ENCODE results near the gene LARGE1. TPM values are rescaled to one million over a fixed set of nuclear protein-coding genes. Genes with fewer than 3 reads are reported as not detected.
"Not testable (repeated sequence)": the region's sequence is repeated elsewhere in the genome, so short reads cannot be mapped to it uniquely, and the experiment has no call there.

The LARGE1 gene
- total RNA-seq, 2 donors from 2014 or later: 12.5 to 21.1 TPM

DNA sequence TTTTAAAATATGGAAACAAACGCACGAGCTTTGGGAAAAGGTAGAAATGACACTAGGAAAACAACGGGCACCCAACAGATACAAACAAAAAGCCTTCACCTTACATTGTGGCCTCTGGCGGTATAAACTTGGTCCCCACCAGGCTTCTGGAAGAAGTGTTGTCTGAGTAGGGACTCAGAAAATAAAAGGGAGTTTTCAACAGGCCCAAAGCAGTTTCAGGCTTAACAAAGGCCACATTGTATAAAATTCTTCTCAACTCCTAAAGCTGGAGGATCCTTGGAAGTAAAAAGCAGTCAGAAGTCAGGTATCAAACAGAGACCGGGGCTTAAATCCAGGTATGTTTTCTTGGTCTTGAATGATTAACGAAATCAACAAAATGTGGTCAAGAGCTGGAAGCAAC lies 61.0 kb downstream of the LARGE1 start:
- intact Hi-C loops (cut with DNase I): no loop called here
- ATAC-seq: no peak
- DNase-seq: no peak
- WGBS, 2 donors: 92% methylated on average over 6 of the region's 6 CpGs
- no peaks in the 10 kb centered on the region for H3K9me3 ChIP-seq
- H3K27ac ChIP-seq: no peak overlapping the region
- no peaks in the 10 kb centered on the region for H3K27me3 ChIP-seq
- no peaks in the 10 kb centered on the region for H3K4me1 ChIP-seq
- no peak overlapping the region for H3K4me3 ChIP-seq
- TF ChIP-seq, protein P1, sequence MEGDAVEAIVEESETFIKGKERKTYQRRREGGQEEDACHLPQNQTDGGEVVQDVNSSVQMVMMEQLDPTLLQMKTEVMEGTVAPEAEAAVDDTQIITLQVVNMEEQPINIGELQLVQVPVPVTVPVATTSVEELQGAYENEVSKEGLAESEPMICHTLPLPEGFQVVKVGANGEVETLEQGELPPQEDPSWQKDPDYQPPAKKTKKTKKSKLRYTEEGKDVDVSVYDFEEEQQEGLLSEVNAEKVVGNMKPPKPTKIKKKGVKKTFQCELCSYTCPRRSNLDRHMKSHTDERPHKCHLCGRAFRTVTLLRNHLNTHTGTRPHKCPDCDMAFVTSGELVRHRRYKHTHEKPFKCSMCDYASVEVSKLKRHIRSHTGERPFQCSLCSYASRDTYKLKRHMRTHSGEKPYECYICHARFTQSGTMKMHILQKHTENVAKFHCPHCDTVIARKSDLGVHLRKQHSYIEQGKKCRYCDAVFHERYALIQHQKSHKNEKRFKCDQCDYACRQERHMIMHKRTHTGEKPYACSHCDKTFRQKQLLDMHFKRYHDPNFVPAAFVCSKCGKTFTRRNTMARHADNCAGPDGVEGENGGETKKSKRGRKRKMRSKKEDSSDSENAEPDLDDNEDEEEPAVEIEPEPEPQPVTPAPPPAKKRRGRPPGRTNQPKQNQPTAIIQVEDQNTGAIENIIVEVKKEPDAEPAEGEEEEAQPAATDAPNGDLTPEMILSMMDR (IDR thresholded peaks at IDR 0.05): no peak
- no peak for TF ChIP-seq POLR2A (IDR thresholded peaks at IDR 0.05)
- no peaks in the 10 kb centered on the region for H3K36me3 ChIP-seq (replicated peaks in 1 of 2; ENCODE audit: insufficient read depth in 1 of 2, low read depth in 2 of 2)

DNA sequence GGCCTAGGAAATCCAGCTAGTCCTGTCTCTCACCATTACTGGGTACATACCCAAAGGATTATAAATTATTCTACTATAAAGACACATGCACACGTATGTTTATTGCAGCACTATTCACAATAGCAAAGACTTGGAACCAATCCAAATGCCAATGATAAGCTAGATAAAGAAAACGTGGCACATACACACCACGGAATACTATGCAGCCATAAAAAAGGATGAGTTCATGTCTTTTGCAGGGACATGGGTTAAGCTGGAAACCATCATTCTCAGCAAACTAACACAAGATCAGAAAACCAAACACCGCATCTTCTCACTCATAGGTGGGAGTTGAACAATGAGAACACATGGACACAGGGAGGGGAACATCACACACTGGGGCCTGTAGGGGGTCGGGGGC lies 61.6 kb downstream of the LARGE1 start:
- H3K36me3 ChIP-seq (replicated peaks in 1 of 2; ENCODE audit: insufficient read depth in 1 of 2, low read depth in 2 of 2); H3K4me1 ChIP-seq; H3K27ac ChIP-seq; H3K9me3 ChIP-seq; H3K4me3 ChIP-seq; ATAC-seq; H3K27me3 ChIP-seq; DNase-seq; intact Hi-C loops (cut with DNase I): not testable (repeated sequence)
- 73 to 76% methylated on average over 5 of the region's 5 CpGs for WGBS, 2 donors

DNA sequence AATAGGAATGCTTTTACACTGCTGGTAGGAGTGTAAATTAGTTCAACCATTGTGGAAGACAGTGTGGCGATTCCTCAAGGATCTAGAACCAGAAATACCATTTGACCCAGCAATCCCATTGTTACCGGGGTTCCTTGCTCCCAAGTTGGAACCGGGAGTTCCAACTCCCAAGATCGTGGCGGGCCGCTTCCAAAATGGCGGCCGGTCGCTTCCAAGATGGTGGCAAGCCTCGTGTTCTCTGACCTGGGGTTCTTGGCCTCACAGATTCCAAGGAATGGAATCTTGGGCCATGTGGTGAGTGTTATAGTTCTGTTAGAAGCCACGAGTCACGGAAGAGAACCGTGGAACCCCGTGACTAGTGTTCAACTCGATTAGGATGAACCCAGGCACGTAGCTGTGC lies 62.5 kb downstream of the LARGE1 start:
- DNase-seq: not testable (repeated sequence)

DNA sequence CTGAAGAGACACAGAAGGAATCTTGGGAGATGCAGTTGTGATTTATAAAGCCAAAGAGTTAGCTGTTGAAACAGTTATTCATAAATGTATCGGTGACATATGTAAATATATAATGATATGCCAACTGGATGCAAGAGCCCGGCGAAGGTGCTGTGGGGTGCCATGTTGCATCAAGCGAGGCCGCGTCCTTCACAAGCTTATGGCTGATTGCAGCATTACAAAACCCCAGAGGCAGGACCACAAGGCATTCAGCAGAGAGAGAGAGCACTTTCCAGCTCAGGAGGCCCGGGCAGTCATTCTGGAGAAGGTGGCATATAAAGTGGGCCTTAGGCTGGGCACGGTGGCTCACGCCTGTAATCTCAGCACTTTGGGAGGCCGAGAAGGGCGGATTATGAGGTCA lies 65.6 kb downstream of the LARGE1 start:
- Histone ChIP-seq H3K27me3 (no peaks in the 10 kb centered on the region), H3K4me3 (no peak overlapping the region), H3K27ac (peak overlapping the region in 1 of 4 donors; percentile 80), H3K4me1 (peaks cover 7% of the 10 kb centered on the region), H3K36me3 (replicated peaks in 1 of 2; ENCODE audit: insufficient read depth in 1 of 2, low read depth in 2 of 2) (no peaks in the 10 kb centered on the region), H3K9me3 (no peaks in the 10 kb centered on the region)
- intact Hi-C loops (cut with DNase I): no loop called here
- ATAC-seq: no peak
- 93 to 95% methylated on average over 11 of the region's 11 CpGs for WGBS, 2 donors
- no peak for DNase-seq
- no peak for TF ChIP-seq POLR2A (IDR thresholded peaks at IDR 0.05)
- TF ChIP-seq, protein P1 (IDR thresholded peaks at IDR 0.05): no peak

More for the DNA sequence above, 62.5 kb downstream of the LARGE1 start:
- H3K4me1 ChIP-seq; intact Hi-C loops (cut with DNase I); H3K27me3 ChIP-seq; H3K4me3 ChIP-seq; H3K36me3 ChIP-seq (replicated peaks in 1 of 2; ENCODE audit: insufficient read depth in 1 of 2, low read depth in 2 of 2); H3K9me3 ChIP-seq; ATAC-seq; H3K27ac ChIP-seq: not testable (repeated sequence)
- 95 to 97% methylated on average over 16 of the region's 16 CpGs for WGBS, 2 donors

DNA sequence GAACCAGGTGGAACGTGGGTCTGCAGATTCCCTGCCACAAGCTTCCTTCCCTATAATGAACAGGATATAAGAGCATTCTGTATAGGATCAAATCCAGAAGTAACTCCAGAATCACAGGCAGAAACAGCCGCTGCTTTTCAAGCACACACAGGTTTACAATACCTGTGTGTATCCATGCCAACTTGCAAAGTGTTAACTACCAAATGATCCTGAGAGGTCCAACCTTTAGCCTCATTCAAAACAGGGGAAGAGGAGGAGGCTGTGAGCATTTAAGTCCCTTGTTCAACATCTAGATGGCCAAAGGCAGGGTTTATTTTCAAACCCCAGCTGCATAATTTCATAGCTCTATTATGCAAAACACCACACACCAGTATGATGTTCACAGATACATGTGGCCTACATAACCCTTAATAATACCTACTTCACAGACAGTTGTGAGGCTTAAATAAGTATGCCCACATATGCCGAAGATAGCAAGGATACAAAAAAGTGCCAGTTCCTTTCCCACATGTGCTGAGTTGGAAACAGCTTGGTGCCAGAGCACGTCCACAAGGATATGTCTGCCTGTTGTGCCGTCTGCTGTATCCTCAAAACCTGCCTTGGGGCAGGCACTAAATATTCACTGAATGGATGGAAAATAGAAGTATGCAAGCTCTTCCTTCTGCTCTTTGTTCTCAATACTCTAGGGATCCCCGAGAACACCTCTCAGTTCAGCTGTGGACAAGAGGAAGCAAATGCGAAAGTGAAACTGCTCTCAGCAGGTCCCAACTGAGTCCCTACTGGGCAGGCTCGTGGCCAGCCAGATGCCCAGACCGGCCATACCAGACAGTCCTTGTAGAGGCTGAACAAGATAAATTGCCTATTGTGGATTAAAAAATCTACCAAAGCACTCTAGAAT lies 66.8 kb downstream of the LARGE1 start:
- TF ChIP-seq, protein P1 (IDR thresholded peaks at IDR 0.05): no peak
- no peak for TF ChIP-seq POLR2A (IDR thresholded peaks at IDR 0.05)
- Histone ChIP-seq H3K36me3 (replicated peaks in 1 of 2; ENCODE audit: insufficient read depth in 1 of 2, low read depth in 2 of 2) (no peaks in the 10 kb centered on the region), H3K27ac (peak overlapping the region; percentile 52 to 80 (median 60)), H3K9me3 (no peaks in the 10 kb centered on the region), H3K4me3 (peak overlapping the region; percentile 9 to 27), H3K4me1 (peaks cover 7% of the 10 kb centered on the region), H3K27me3 (no peaks in the 10 kb centered on the region)
- DNase-seq: peak; percentile 69 to 85 (median 80)
- 12 to 13% methylated on average over 9 of the region's 9 CpGs for WGBS, 2 donors
- intact Hi-C loops (cut with DNase I): no loop called here
- ATAC-seq: peak; percentile 88

All from body of pancreas (tissue), 4 donors.